GM12878 (cell line): ENCODE measurements around the gene FAM222B.
"Not testable (repeated sequence)": the region's sequence is repeated elsewhere in the genome, so short reads cannot be mapped to it uniquely, and the experiment has no call there.

ENCODE experiments used
- ASH2L ChIP-seq: fragments of 300-600, 200-600 bp; sonication (generic); IDR thresholded peaks from 2 replicates; pipeline ENCODE4 v1.6.1; 2017; ENCODE audit warnings: low read depth, mild to moderate bottlenecking, borderline replicate concordance
- BACH1 ChIP-seq: fragments of 450-650 bp; IDR thresholded peaks from 2 replicates; pipeline ENCODE4 v1.6.1; 2017; ENCODE audit warnings: mild to moderate bottlenecking, borderline replicate concordance
- BHLHE40 ChIP-seq, 2 experiments: fragments of 450-650 bp in 1 of 2; IDR thresholded peaks; 2 replicates each; pipeline ENCODE4 v1.6.1; 2011 to 2017; ENCODE audit warnings: low read depth in 2 of 2, borderline replicate concordance in 1 of 2, improper control_type of control experiment in 1 of 2, low read length in 1 of 2, mild to moderate bottlenecking in 1 of 2
- MEF2A ChIP-seq: IDR thresholded peaks from 2 replicates; pipeline ENCODE4 v1.6.1; 2011; ENCODE audit warnings: low read depth, mild to moderate bottlenecking, low read length, moderate library complexity; ENCODE audit not compliant: insufficient read depth
- NR2F1 ChIP-seq: fragments of 450-650 bp; conservative IDR thresholded peaks from 2 replicates; pipeline ENCODE4 v1.6.1; 2017; ENCODE audit warnings: mild to moderate bottlenecking
- POLR2A ChIP-seq: IDR thresholded peaks from 2 replicates; pipeline ENCODE4 v1.6.1; 2011; ENCODE audit warnings: low read depth, mild to moderate bottlenecking, low read length
- POLR2AphosphoS5 ChIP-seq: IDR thresholded peaks from 2 replicates; pipeline ENCODE4 v1.6.1; 2011; ENCODE audit warnings: mild to moderate bottlenecking, low read length, inconsistent platforms
- SIN3A ChIP-seq: IDR thresholded peaks from 2 replicates; pipeline ENCODE4 v1.6.1; 2012; ENCODE audit warnings: low read depth, low read length, improper control_type of control experiment
- SREBF1 ChIP-seq: IDR thresholded peaks from 2 replicates; pipeline ENCODE4 v1.6.1; 2012; ENCODE audit warnings: mild to moderate bottlenecking, low read length
- SRF ChIP-seq, 2 experiments: IDR thresholded peaks; 2 replicates each; pipeline ENCODE4 v1.6.1; 2011; ENCODE audit warnings: low read depth in 2 of 2, low read length in 2 of 2, mild to moderate bottlenecking in 1 of 2, moderate library complexity in 1 of 2
- USF1 ChIP-seq: IDR thresholded peaks from 2 replicates; pipeline ENCODE4 v1.6.1; 2011; ENCODE audit warnings: borderline replicate concordance, low read depth, mild to moderate bottlenecking, moderate library complexity, mixed read lengths, low read length; ENCODE audit not compliant: insufficient read depth; ENCODE audit errors: extremely low read length
- ZNF217 ChIP-seq: fragments of 450-650 bp; IDR thresholded peaks from 2 replicates; pipeline ENCODE4 v1.6.1; 2017; ENCODE audit warnings: antibody characterized with exemption, mild to moderate bottlenecking
- TF ChIP-seq, protein P1 (sequence below), 3 experiments: IDR thresholded peaks in 2 of 3; conservative IDR thresholded peaks in 1 of 3; 2 replicates each; pipeline ENCODE4 v1.5.1; 2011; ENCODE audit warnings: low read depth in 3 of 3, low read length in 3 of 3, mild to moderate bottlenecking in 3 of 3, control low read depth in 2 of 3, moderate library complexity in 2 of 3, inconsistent platforms in 1 of 3, mixed read lengths in 1 of 3; ENCODE audit not compliant: control insufficient read depth in 2 of 3, insufficient read depth in 1 of 3; ENCODE audit errors: extremely low read depth in 1 of 3
- TF ChIP-seq, protein P2 (sequence below): fragments of 450-650 bp; IDR thresholded peaks from 2 replicates; pipeline ENCODE4 v1.6.1; 2017; ENCODE audit warnings: low read depth, mild to moderate bottlenecking, moderate library complexity

- TF ChIP-seq NR2F1; SIN3A; MEF2A; USF1; POLR2AphosphoS5; SRF (IDR thresholded peaks at IDR 0.05; ENCODE audit: low read depth in 2 of 2, low read length in 2 of 2); BACH1; SREBF1; BHLHE40 (IDR thresholded peaks at IDR 0.05; ENCODE audit: borderline replicate concordance in 1 of 2, low read depth in 2 of 2, low read length in 1 of 2); POLR2A; ASH2L; ZNF217: not testable (repeated sequence)
- TF ChIP-seq, protein P1, sequence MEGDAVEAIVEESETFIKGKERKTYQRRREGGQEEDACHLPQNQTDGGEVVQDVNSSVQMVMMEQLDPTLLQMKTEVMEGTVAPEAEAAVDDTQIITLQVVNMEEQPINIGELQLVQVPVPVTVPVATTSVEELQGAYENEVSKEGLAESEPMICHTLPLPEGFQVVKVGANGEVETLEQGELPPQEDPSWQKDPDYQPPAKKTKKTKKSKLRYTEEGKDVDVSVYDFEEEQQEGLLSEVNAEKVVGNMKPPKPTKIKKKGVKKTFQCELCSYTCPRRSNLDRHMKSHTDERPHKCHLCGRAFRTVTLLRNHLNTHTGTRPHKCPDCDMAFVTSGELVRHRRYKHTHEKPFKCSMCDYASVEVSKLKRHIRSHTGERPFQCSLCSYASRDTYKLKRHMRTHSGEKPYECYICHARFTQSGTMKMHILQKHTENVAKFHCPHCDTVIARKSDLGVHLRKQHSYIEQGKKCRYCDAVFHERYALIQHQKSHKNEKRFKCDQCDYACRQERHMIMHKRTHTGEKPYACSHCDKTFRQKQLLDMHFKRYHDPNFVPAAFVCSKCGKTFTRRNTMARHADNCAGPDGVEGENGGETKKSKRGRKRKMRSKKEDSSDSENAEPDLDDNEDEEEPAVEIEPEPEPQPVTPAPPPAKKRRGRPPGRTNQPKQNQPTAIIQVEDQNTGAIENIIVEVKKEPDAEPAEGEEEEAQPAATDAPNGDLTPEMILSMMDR (IDR thresholded peaks at IDR 0.05 in 2 of 3, conservative IDR thresholded peaks at IDR 0.05 in 1 of 3; ENCODE audit: control insufficient read depth in 2 of 3, extremely low read depth in 1 of 3, insufficient read depth in 1 of 3, low read depth in 3 of 3, low read length in 3 of 3), result not testable (repeated sequence)
- TF ChIP-seq, protein P2, sequence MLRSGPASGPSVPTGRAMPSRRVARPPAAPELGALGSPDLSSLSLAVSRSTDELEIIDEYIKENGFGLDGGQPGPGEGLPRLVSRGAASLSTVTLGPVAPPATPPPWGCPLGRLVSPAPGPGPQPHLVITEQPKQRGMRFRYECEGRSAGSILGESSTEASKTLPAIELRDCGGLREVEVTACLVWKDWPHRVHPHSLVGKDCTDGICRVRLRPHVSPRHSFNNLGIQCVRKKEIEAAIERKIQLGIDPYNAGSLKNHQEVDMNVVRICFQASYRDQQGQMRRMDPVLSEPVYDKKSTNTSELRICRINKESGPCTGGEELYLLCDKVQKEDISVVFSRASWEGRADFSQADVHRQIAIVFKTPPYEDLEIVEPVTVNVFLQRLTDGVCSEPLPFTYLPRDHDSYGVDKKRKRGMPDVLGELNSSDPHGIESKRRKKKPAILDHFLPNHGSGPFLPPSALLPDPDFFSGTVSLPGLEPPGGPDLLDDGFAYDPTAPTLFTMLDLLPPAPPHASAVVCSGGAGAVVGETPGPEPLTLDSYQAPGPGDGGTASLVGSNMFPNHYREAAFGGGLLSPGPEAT, result not testable (repeated sequence)
Observed at GRCh38 chr17:28846699-28847098, 4.1 kb upstream of the FAM222B start.
